Measurements from ENCODE around the gene SLC6A5.

The SLC6A5 gene

DNA sequence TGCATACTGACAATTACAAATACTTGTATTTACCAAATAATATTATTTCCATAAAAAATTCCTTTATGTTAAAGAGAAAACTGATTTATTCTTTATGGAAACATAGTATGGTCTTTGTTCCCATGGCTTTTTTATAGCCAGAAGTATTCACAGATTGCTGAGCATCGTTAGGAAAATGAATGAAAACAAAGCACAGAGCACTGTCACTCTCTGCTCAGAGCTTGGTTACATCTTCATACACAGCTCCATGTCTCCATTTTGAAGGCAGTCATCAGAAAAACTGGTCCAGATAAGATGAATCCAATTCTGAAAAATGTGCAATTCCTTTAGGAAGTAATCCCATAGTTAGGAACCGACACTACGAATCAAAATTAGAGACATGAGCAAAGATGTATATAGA lies 9.0 kb upstream of the SLC6A5 start:
- TF ChIP-seq, protein P1, sequence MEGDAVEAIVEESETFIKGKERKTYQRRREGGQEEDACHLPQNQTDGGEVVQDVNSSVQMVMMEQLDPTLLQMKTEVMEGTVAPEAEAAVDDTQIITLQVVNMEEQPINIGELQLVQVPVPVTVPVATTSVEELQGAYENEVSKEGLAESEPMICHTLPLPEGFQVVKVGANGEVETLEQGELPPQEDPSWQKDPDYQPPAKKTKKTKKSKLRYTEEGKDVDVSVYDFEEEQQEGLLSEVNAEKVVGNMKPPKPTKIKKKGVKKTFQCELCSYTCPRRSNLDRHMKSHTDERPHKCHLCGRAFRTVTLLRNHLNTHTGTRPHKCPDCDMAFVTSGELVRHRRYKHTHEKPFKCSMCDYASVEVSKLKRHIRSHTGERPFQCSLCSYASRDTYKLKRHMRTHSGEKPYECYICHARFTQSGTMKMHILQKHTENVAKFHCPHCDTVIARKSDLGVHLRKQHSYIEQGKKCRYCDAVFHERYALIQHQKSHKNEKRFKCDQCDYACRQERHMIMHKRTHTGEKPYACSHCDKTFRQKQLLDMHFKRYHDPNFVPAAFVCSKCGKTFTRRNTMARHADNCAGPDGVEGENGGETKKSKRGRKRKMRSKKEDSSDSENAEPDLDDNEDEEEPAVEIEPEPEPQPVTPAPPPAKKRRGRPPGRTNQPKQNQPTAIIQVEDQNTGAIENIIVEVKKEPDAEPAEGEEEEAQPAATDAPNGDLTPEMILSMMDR (IDR thresholded peaks at IDR 0.05; ENCODE audit: low read depth, low read length, poor library complexity, severe bottlenecking): no peak
- no peak for TF ChIP-seq EZH2phosphoT487 (IDR thresholded peaks at IDR 0.05; ENCODE audit: borderline replicate concordance, low read length)
- Histone ChIP-seq H3K27me3 (ENCODE audit: control insufficient read depth, low read length) (no peaks in the 10 kb centered on the region), H3K4me2 (ENCODE audit: low read length) (no peak overlapping the region), H3K79me2 (ENCODE audit: control insufficient read depth, low read length) (no peaks in the 10 kb centered on the region), H4K20me1 (ENCODE audit: control insufficient read depth, insufficient read depth, low read depth, low read length) (no peaks in the 10 kb centered on the region), H3K4me3 (ENCODE audit: low read length) (no peak overlapping the region), H3K9me3 (ENCODE audit: control insufficient read depth, insufficient read depth, low read length) (no peaks in the 10 kb centered on the region), H3K9me2 (replicated peaks; ENCODE audit: control insufficient read depth, low read length) (no peaks in the 10 kb centered on the region), H3F3A (ENCODE audit: control insufficient read depth, insufficient read depth) (no peaks in the 10 kb centered on the region), H3K27ac (ENCODE audit: low read depth, low read length) (no peak overlapping the region), H3K4me1 (ENCODE audit: control insufficient read depth, low read length) (no peaks in the 10 kb centered on the region), H3K36me3 (ENCODE audit: control insufficient read depth, low read length) (no peaks in the 10 kb centered on the region)

GRCh38 chr11:20592741-20593140 lies 6.7 kb upstream of the SLC6A5 start:
- Histone ChIP-seq H3K9me3 (ENCODE audit: control insufficient read depth, insufficient read depth, low read length) (peaks cover 6% of the 10 kb centered on the region; the same call in 1 of the 2 replicates), H4K20me1 (ENCODE audit: control insufficient read depth, insufficient read depth, low read depth, low read length) (no peaks in the 10 kb centered on the region), H3K79me2 (ENCODE audit: control insufficient read depth, low read length) (no peaks in the 10 kb centered on the region), H3K4me2 (ENCODE audit: low read length) (no peak overlapping the region), H3K27me3 (ENCODE audit: control insufficient read depth, low read length) (no peaks in the 10 kb centered on the region), H3K36me3 (ENCODE audit: control insufficient read depth, low read length) (no peaks in the 10 kb centered on the region), H3K4me1 (ENCODE audit: control insufficient read depth, low read length) (no peaks in the 10 kb centered on the region), H3K9me2 (replicated peaks; ENCODE audit: control insufficient read depth, low read length) (no peaks in the 10 kb centered on the region), H3F3A (ENCODE audit: control insufficient read depth, insufficient read depth) (no peaks in the 10 kb centered on the region), H3K27ac (ENCODE audit: low read depth, low read length) (no peak overlapping the region), H3K4me3 (ENCODE audit: low read length) (no peak overlapping the region)
- TF ChIP-seq EZH2phosphoT487 (IDR thresholded peaks at IDR 0.05; ENCODE audit: borderline replicate concordance, low read length): no peak
- TF ChIP-seq, protein P1 (IDR thresholded peaks at IDR 0.05; ENCODE audit: low read depth, low read length, poor library complexity, severe bottlenecking): no peak

DNA sequence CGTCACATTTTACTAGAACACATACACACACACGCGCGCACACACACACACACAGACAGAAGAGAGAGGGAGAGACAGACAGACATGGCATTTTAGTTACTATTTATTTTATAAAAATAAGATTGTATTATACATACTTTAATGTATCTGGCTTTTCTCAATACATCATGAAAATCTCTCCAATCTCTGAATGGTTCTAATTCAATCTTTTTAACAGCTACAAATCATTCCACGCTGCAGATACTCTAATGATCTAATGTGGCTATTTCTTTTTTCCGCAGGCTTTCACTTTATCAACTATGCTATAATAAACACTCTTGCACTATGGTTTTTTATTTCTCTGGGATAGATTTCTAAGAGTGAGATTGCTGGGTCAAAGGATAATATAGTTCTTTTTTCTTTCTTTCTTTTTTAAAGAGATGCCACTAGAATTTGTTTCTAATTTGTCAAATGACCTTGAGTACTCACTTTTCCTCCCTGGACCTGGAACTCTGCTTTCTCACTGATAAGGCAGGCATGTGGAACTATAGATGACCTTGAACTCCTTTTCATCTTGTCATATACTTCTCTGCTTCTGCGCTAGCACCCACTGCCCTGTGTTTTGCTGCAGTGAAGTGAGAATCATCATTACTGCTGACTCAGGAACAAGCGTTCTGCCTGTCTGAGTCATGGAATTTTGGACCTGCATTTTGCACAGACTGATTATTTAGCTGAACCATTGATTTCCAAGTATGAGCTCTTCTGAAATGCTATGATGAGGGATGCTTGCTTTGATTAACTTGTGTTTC lies 4.9 kb upstream of the SLC6A5 start:
- H4K20me1 ChIP-seq (ENCODE audit: control insufficient read depth, insufficient read depth, low read depth, low read length): no peaks in the 10 kb centered on the region
- no peaks in the 10 kb centered on the region for H3K36me3 ChIP-seq (ENCODE audit: control insufficient read depth, low read length)
- TF ChIP-seq, protein P1 (IDR thresholded peaks at IDR 0.05; ENCODE audit: low read depth, low read length, poor library complexity, severe bottlenecking): no peak
- no peak for TF ChIP-seq EZH2phosphoT487 (IDR thresholded peaks at IDR 0.05; ENCODE audit: borderline replicate concordance, low read length)
- H3K27ac ChIP-seq (ENCODE audit: low read depth, low read length): no peak overlapping the region
- H3K27me3 ChIP-seq (ENCODE audit: control insufficient read depth, low read length): no peaks in the 10 kb centered on the region
- no peak overlapping the region for H3K4me2 ChIP-seq (ENCODE audit: low read length)
- peaks cover 6% of the 10 kb centered on the region; the same call in 1 of the 2 replicates for H3K9me3 ChIP-seq (ENCODE audit: control insufficient read depth, insufficient read depth, low read length)
- H3K79me2 ChIP-seq (ENCODE audit: control insufficient read depth, low read length): no peaks in the 10 kb centered on the region
- no peaks in the 10 kb centered on the region for H3F3A ChIP-seq (ENCODE audit: control insufficient read depth, insufficient read depth)
- H3K4me3 ChIP-seq (ENCODE audit: low read length): no peak overlapping the region
- H3K9me2 ChIP-seq (replicated peaks; ENCODE audit: control insufficient read depth, low read length): no peaks in the 10 kb centered on the region
- H3K4me1 ChIP-seq (ENCODE audit: control insufficient read depth, low read length): no peaks in the 10 kb centered on the region
